Left ventricle myocardium inferior (tissue), 1 donor: ENCODE results near the gene HIVEP2. TPM values are rescaled to one million over a fixed set of nuclear protein-coding genes. Genes with fewer than 3 reads are reported as not detected.

Experiments
- DNase-seq: peaks from one replicate; pipeline ENCODE4 v3.0.0-alpha.2; 2020
- H3K27ac ChIP-seq: fragments of 200-600 bp; replicated peaks from 2 replicates; pipeline ENCODE4 v1.8.0; 2021
- H3K27me3 ChIP-seq: fragments of 200-600 bp; 2 replicates; pipeline ENCODE4 v1.8.0; 2021; ENCODE audit warnings: low read depth
- H3K36me3 ChIP-seq: fragments of 200-600 bp; 2 replicates; pipeline ENCODE4 v1.8.0; 2021
- H3K4me1 ChIP-seq: fragments of 200-600 bp; 2 replicates; pipeline ENCODE4 v1.8.0; 2021
- H3K4me3 ChIP-seq: fragments of 200-600 bp; 2 replicates; pipeline ENCODE4 v1.8.0; 2021; ENCODE audit warnings: mild to moderate bottlenecking, moderate library complexity
- H3K9me3 ChIP-seq: fragments of 200-600 bp; replicated peaks from 2 replicates; pipeline ENCODE4 v1.8.0; 2021
- CTCF ChIP-seq: fragments of 200-600 bp; IDR thresholded peaks from 2 replicates; pipeline ENCODE4 v1.8.0; 2021; ENCODE audit warnings: antibody characterized with exemption, mild to moderate bottlenecking, borderline replicate concordance
- intact Hi-C: fragments of 100-400 bp; cut with micrococcal nuclease; formaldehyde crosslinking; loops from one replicate; pipeline ENCODE4 v1.11.0; 2022
- total RNA-seq: library from RNA; stranded (reverse); fragmentation: NEBNext Ultra II Directional; extraction: Animal tissue kit (Norgen Biotek cat#: 25700); gene quantifications from one replicate; pipeline ENCODE4 v1.2.1, GENCODE V29; 2021
- donor health status: DM: no; HTN: yes; CAD: no; lungs with severe emphysema.

The HIVEP2 gene
- total RNA-seq, 1 donor from 2014 or later: 16.2 TPM

GRCh38 chr6:142816486-142816885, 128.5 kb downstream of the HIVEP2 start:
- intact Hi-C loops: no loop called here
- H3K27me3 ChIP-seq: no peaks in the 10 kb centered on the region
- DNase-seq: no peak
- no peak for TF ChIP-seq CTCF
- H3K9me3 ChIP-seq: no peaks in the 10 kb centered on the region
- H3K4me3 ChIP-seq: no peak overlapping the region
- peak overlapping the region; percentile 2 for H3K27ac ChIP-seq
- peaks cover 46% of the 10 kb centered on the region for H3K4me1 ChIP-seq
- no peaks in the 10 kb centered on the region for H3K36me3 ChIP-seq

- H3K27ac ChIP-seq: peak overlapping the region; percentile 2
- H3K4me1 ChIP-seq: peaks cover 46% of the 10 kb centered on the region
- intact Hi-C loops: no loop called here
- no peaks in the 10 kb centered on the region for H3K27me3 ChIP-seq
- no peaks in the 10 kb centered on the region for H3K36me3 ChIP-seq
- TF ChIP-seq CTCF: no peak
- no peak overlapping the region for H3K4me3 ChIP-seq
- no peaks in the 10 kb centered on the region for H3K9me3 ChIP-seq
- no peak for DNase-seq
Observed at GRCh38 chr6:142816031-142816430, 128.9 kb downstream of the HIVEP2 start.

GRCh38 chr6:142811923-142812322, 133.1 kb downstream of the HIVEP2 start:
- H3K4me3 ChIP-seq: no peak overlapping the region
- no peak for TF ChIP-seq CTCF
- no peaks in the 10 kb centered on the region for H3K36me3 ChIP-seq
- intact Hi-C loops: no loop called here
- peaks cover 27% of the 10 kb centered on the region for H3K4me1 ChIP-seq
- H3K27me3 ChIP-seq: no peaks in the 10 kb centered on the region
- no peak overlapping the region for H3K27ac ChIP-seq
- DNase-seq: no peak
- H3K9me3 ChIP-seq: no peaks in the 10 kb centered on the region

DNA sequence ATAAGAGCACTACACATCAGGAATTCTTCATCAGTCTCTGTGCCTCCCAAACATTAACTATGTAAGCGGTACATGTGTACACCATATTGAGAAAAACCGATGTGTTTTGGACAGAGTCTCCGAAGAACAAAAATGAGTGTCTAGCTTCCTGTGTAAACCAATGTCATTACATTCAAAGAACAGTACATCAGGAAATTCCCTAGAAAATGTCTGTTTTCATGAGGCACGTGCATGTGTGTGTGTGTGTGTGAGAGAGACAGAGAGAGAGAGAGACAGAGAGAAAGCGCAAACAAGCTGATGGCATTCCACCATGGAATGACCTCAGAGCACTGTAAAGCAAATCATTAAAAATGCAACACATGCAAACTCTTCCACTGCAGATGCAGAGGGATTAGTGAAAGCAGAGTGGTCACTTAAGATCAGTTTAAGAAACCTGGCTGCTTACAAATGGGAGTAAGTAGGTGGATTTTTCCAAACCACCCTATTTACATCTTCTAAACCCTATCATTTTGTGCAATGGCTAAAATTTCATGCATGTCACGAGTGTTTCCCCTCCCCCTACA, 133.9 kb downstream of the HIVEP2 start:
- no peaks in the 10 kb centered on the region for H3K27me3 ChIP-seq
- H3K27ac ChIP-seq: no peak overlapping the region
- intact Hi-C loops: no loop called here

GRCh38 chr6:142809947-142810346, 135.0 kb downstream of the HIVEP2 start:
- DNase-seq: no peak
- Histone ChIP-seq H3K4me3 (no peak overlapping the region), H3K4me1 (peaks cover 16% of the 10 kb centered on the region), H3K27ac (no peak overlapping the region), H3K9me3 (no peaks in the 10 kb centered on the region), H3K27me3 (no peaks in the 10 kb centered on the region), H3K36me3 (no peaks in the 10 kb centered on the region)
- intact Hi-C loops: no loop called here
- no peak for TF ChIP-seq CTCF

More for the DNA sequence above, 133.9 kb downstream of the HIVEP2 start:
- peaks cover 21% of the 10 kb centered on the region for H3K4me1 ChIP-seq
- no peak for TF ChIP-seq CTCF
- no peaks in the 10 kb centered on the region for H3K36me3 ChIP-seq
- no peak overlapping the region for H3K4me3 ChIP-seq
- DNase-seq: no peak
- H3K9me3 ChIP-seq: no peaks in the 10 kb centered on the region
